OCI-LY1 (cell line): ENCODE results near the gene RAD51B.

Experiments
- H2AFZ ChIP-seq: fragments of 200-600 bp; sonication (generic), shearing (Covaris generic); 2 replicates; pipeline ENCODE4 v1.6.0; 2014; ENCODE audit warnings: antibody characterized with exemption, mild to moderate bottlenecking, low read length
- H3F3A ChIP-seq: fragments of 200-600 bp; sonication (generic), shearing (Covaris generic); 2 replicates; pipeline ENCODE4 v1.6.0; 2014; ENCODE audit warnings: mild to moderate bottlenecking, antibody characterized with exemption, low read length, moderate library complexity; ENCODE audit not compliant: insufficient read depth
- H3K27ac ChIP-seq: fragments of 200-600 bp; sonication (generic); 2 replicates; pipeline ENCODE4 v1.5.1; 2014; ENCODE audit warnings: low read length, mixed run types, mild to moderate bottlenecking, low read depth; ENCODE audit not compliant: poor library complexity, severe bottlenecking
- H3K27me3 ChIP-seq: fragments of 200-600 bp; sonication (generic); 2 replicates; pipeline ENCODE4 v1.6.0; 2014; ENCODE audit warnings: antibody characterized with exemption, mild to moderate bottlenecking, low read length, moderate library complexity; ENCODE audit not compliant: insufficient read depth
- H3K36me3 ChIP-seq: fragments of 200-600 bp; sonication (generic); 2 replicates; pipeline ENCODE4 v1.6.1; 2014; ENCODE audit warnings: mild to moderate bottlenecking, antibody characterized with exemption, low read length, moderate library complexity, mixed read lengths; ENCODE audit not compliant: insufficient read depth
- H3K4me1 ChIP-seq: fragments of 200-600 bp; sonication (generic); 2 replicates; pipeline ENCODE4 v1.5.1; 2014; ENCODE audit warnings: mild to moderate bottlenecking, low read length, moderate library complexity; ENCODE audit not compliant: insufficient read depth, severe bottlenecking
- H3K4me2 ChIP-seq: fragments of 200-600 bp; sonication (generic), shearing (Covaris generic); 2 replicates; pipeline ENCODE4 v1.6.1; 2014; ENCODE audit warnings: low read length
- H3K4me3 ChIP-seq: fragments of 200-600 bp; sonication (generic); 2 replicates; pipeline ENCODE4 v1.5.1; 2014; ENCODE audit warnings: low read length, low read depth, mild to moderate bottlenecking, mixed read lengths; ENCODE audit not compliant: poor library complexity, severe bottlenecking
- H3K79me2 ChIP-seq: fragments of 200-600 bp; shearing (Covaris generic); 2 replicates; pipeline ENCODE4 v1.6.1; 2016; ENCODE audit warnings: mixed run types, low read length, mixed read lengths; ENCODE audit not compliant: insufficient read depth
- H3K9ac ChIP-seq: fragments of 200-600 bp; sonication (generic), shearing (Covaris generic); 2 replicates; pipeline ENCODE4 v1.6.1; 2014; ENCODE audit warnings: mild to moderate bottlenecking, low read length, mixed read lengths
- H3K9me2 ChIP-seq: fragments of 200-600 bp; sonication (generic), shearing (Covaris generic); 2 replicates; pipeline ENCODE4 v1.6.1; 2014; ENCODE audit warnings: low read depth, mild to moderate bottlenecking, low read length, mixed read lengths
- H3K9me3 ChIP-seq: fragments of 200-600 bp; shearing (Covaris generic); 2 replicates; pipeline ENCODE4 v1.6.1; 2014; ENCODE audit warnings: low read length, mixed read lengths
- H4K20me1 ChIP-seq: fragments of 200-600 bp; sonication (generic), shearing (Covaris generic); 2 replicates; pipeline ENCODE4 v1.6.0; 2016; ENCODE audit warnings: mild to moderate bottlenecking, low read length; ENCODE audit not compliant: insufficient read depth
- EZH2 ChIP-seq: fragments of 200-600 bp; sonication (generic), shearing (Covaris generic); IDR thresholded peaks from 2 replicates; pipeline ENCODE4 v1.8.0; 2017; ENCODE audit warnings: borderline replicate concordance, mixed run types, mild to moderate bottlenecking, antibody characterized with exemption, low read length, moderate library complexity, mixed read lengths
- TF ChIP-seq, protein P1 (sequence below): fragments of 200-600 bp; sonication (generic), shearing (Covaris generic); IDR thresholded peaks from 2 replicates; pipeline ENCODE4 v1.5.1; 2017; ENCODE audit warnings: mild to moderate bottlenecking, antibody characterized with exemption, low read length, moderate library complexity, mixed read lengths

RAD51B gene

DNA sequence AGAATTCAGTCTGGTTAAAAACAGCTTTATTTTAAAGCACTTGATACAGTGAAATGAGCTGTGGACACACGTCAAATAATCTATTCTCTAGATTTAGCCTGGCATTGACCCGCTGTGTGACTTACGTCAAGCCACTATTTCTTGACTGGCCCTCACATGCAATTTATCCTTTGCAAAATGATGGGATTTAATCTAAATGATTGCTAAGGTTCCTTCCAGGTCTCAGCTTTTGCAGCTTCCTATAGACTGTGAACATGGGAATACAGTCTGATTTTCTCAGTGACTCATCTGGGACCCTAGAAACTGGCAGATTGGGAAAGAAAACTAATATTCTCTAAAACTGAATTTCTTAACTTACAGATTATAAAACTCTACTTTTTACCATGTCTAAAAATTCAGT lies 409.1 kb downstream of the RAD51B start:
- Histone ChIP-seq H3K9me3 (no peaks in the 10 kb centered on the region), H3K4me3 (no peak overlapping the region), H3K4me2 (no peak overlapping the region), H3F3A (no peaks in the 10 kb centered on the region), H3K4me1 (no peaks in the 10 kb centered on the region), H3K27me3 (no peaks in the 10 kb centered on the region), H3K79me2 (no peaks in the 10 kb centered on the region), H3K27ac (no peak overlapping the region), H2AFZ (no peak overlapping the region), H3K9me2 (no peaks in the 10 kb centered on the region), H3K9ac (no peak overlapping the region), H3K36me3 (no peaks in the 10 kb centered on the region), H4K20me1 (no peaks in the 10 kb centered on the region)
- TF ChIP-seq, protein P1, sequence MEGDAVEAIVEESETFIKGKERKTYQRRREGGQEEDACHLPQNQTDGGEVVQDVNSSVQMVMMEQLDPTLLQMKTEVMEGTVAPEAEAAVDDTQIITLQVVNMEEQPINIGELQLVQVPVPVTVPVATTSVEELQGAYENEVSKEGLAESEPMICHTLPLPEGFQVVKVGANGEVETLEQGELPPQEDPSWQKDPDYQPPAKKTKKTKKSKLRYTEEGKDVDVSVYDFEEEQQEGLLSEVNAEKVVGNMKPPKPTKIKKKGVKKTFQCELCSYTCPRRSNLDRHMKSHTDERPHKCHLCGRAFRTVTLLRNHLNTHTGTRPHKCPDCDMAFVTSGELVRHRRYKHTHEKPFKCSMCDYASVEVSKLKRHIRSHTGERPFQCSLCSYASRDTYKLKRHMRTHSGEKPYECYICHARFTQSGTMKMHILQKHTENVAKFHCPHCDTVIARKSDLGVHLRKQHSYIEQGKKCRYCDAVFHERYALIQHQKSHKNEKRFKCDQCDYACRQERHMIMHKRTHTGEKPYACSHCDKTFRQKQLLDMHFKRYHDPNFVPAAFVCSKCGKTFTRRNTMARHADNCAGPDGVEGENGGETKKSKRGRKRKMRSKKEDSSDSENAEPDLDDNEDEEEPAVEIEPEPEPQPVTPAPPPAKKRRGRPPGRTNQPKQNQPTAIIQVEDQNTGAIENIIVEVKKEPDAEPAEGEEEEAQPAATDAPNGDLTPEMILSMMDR, result no peak
- TF ChIP-seq EZH2, result no peak

DNA sequence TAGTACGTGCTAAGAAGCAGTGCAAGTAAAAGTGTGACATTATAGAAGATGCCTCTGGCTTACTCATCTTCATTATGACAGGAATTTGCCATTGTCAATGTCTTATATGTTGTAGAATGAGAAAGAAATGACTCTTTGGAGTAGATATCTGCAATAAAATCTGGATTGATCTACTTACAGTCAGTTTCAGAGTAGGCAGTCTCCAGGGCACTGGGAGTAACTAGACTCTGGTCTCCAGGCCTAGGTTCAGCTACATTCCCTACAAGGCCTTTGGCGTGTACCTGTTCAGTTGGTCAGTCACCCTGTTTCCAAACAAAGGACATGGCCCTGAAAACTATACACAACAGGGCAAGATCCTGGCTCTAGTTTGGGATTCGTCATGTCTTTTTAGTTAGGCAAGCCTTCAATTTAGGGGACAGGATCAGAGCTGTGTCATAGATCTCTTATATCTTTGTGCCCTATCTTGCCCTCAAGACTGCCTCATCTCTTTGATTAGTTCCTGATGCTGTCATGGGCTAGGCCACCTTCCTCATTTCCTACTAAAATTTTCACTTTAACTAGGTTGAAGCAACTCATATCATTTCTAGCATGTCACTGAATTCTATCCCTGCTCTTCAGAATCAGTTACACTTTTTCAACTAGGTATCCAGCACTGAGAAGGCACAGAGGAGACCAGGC lies 410.0 kb downstream of the RAD51B start:
- Histone ChIP-seq H3K4me2 (no peak overlapping the region), H3F3A (no peaks in the 10 kb centered on the region), H3K36me3 (no peaks in the 10 kb centered on the region), H3K9ac (no peak overlapping the region), H3K27me3 (no peaks in the 10 kb centered on the region), H3K79me2 (no peaks in the 10 kb centered on the region), H3K9me3 (no peaks in the 10 kb centered on the region), H3K27ac (no peak overlapping the region), H2AFZ (no peak overlapping the region), H3K9me2 (no peaks in the 10 kb centered on the region), H4K20me1 (no peaks in the 10 kb centered on the region), H3K4me1 (no peaks in the 10 kb centered on the region), H3K4me3 (no peak overlapping the region)
- TF ChIP-seq, protein P1, result no peak
- no peak for TF ChIP-seq EZH2

DNA sequence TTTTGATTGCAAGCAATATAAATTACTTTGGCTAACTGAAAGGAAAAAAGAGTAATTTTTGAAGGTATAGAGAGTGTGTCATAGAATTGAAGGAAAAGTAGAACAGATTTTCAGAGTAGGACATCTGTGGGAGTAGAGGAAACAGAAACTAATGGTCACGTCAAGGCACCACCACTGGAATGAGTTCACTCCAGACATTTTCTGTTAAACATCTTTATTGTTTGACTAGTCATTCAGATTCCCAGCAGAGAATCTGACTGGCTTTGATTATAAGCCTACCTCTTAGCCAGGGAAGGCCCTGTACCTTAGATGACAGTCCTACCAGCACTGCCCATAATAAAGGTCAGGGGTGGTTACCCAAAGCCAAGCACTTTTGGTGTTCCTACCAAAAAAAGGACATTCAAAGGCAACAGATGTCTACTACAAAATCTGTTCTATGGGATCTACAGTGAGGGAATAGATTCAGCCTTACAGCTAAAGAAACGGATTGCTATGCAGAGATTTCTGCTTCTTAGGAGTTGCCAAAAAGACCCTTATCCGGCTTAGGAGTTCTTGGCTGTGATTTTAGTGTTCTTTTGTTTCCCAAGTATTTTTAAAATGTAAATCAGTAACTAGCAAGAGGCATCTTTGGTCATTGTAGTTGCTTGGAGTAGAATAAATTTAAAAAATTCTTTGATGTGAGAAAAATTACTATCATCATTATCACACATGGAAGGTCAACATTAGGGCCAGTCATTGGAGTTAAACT lies 410.8 kb downstream of the RAD51B start:
- Histone ChIP-seq H3F3A (no peaks in the 10 kb centered on the region), H3K9me2 (no peaks in the 10 kb centered on the region), H3K9ac (no peak overlapping the region), H3K27me3 (no peaks in the 10 kb centered on the region), H3K4me1 (no peaks in the 10 kb centered on the region), H3K4me2 (no peak overlapping the region), H4K20me1 (no peaks in the 10 kb centered on the region), H3K36me3 (no peaks in the 10 kb centered on the region), H3K4me3 (no peak overlapping the region), H3K9me3 (no peaks in the 10 kb centered on the region), H2AFZ (no peak overlapping the region), H3K27ac (no peak overlapping the region), H3K79me2 (no peaks in the 10 kb centered on the region)
- TF ChIP-seq, protein P1, result no peak
- TF ChIP-seq EZH2, result no peak
